AG09319 (cell line): ENCODE measurements around the gene TMCC1.
A peak's percentile ranks its signal among the peaks of the same experiment; 100 is the strongest.

ENCODE experiments used
- DNase-seq: peaks from one replicate; pipeline ENCODE4 v3.0.0-alpha.2; 2010; ENCODE audit warnings: low read depth; ENCODE audit errors: extremely low read depth
- CTCF ChIP-seq: IDR thresholded peaks from 2 replicates; pipeline ENCODE4 v1.5.1; 2011; ENCODE audit warnings: low read depth, mild to moderate bottlenecking, inconsistent platforms, low read length, moderate library complexity

Gene TMCC1

GRCh38 chr3:129657261-129658046, 236.1 kb downstream of the TMCC1 start:
- no peak for DNase-seq
- no peak for TF ChIP-seq CTCF

GRCh38 chr3:129656659-129657247, 236.8 kb downstream of the TMCC1 start:
- DNase-seq = no peak
- TF ChIP-seq CTCF = no peak

- DNase-seq = no peak
- no peak for TF ChIP-seq CTCF
These were observed 238.2 kb downstream of the TMCC1 start for GRCh38 chr3:129655291-129655700.

- TF ChIP-seq CTCF = no peak
- no peak for DNase-seq
These were observed 239.4 kb downstream of the TMCC1 start for GRCh38 chr3:129654131-129654530.

- no peak for TF ChIP-seq CTCF
- no peak for DNase-seq
These were observed 240.5 kb downstream of the TMCC1 start for GRCh38 chr3:129653019-129653418.

GRCh38 chr3:129651435-129652202, 241.9 kb downstream of the TMCC1 start:
- no peak; the same call in 1 of the 2 replicates for TF ChIP-seq CTCF
- DNase-seq = peak; percentile 51
